Measurements from ENCODE around the gene SLFN13.
"Not testable (repeated sequence)": the region's sequence is repeated elsewhere in the genome, so short reads cannot be mapped to it uniquely, and the experiment has no call there.

SLFN13 gene

GRCh38 chr17:35432176-35433074, 16.1 kb downstream of the SLFN13 start, which contains the start of gene SLFN12:
TSS of gene SLFN12 (minus strand) at chr17:35432500. CDS start at chr17:35423028, 9,472 bp downstream.
- peak; percentile 82 to 88 for DNase-seq

GRCh38 chr17:35429702-35430101, 18.9 kb downstream of the SLFN13 start:
- DNase-seq, result no peak

GRCh38 chr17:35428229-35428628, 20.3 kb downstream of the SLFN13 start:
- DNase-seq, result no peak

- no peak for DNase-seq
Measured at GRCh38 chr17:35423761-35424160, 24.8 kb downstream of the SLFN13 start.

- DNase-seq, result not testable (repeated sequence)
Measured at GRCh38 chr17:35421069-35421468, 27.5 kb downstream of the SLFN13 start.

- no peak for DNase-seq
Measured at GRCh38 chr17:35416659-35417058, 31.9 kb downstream of the SLFN13 start.

- not testable (repeated sequence) for DNase-seq
Measured at GRCh38 chr17:35414707-35415106, 33.9 kb downstream of the SLFN13 start.

GRCh38 chr17:35414247-35414646, 34.3 kb downstream of the SLFN13 start:
- no peak for DNase-seq

- DNase-seq, result no peak
Measured at GRCh38 chr17:35407531-35407930, 41.0 kb downstream of the SLFN13 start.

- no peak for DNase-seq
Measured at GRCh38 chr17:35406568-35406967, 42.0 kb downstream of the SLFN13 start.

- no peak for DNase-seq
Measured at GRCh38 chr17:35404360-35404759, 44.2 kb downstream of the SLFN13 start.

- DNase-seq, result not testable (repeated sequence)
Measured at GRCh38 chr17:35393783-35394182, 54.8 kb downstream of the SLFN13 start.

GRCh38 chr17:35390663-35391062, 57.9 kb downstream of the SLFN13 start:
- DNase-seq, result peak; percentile 73 to 86

- DNase-seq, result no peak
Measured at GRCh38 chr17:35390156-35390555, 58.4 kb downstream of the SLFN13 start.

GRCh38 chr17:35387496-35387895, 61.1 kb downstream of the SLFN13 start:
- DNase-seq, result no peak

All from inflammatory macrophage (primary cell).